Erythroblast (primary cell): ENCODE data around the gene PAWR.

Experiments
- GATA1 ChIP-seq: IDR thresholded peaks from 2 replicates; pipeline ENCODE4 v1.6.1; 2011; ENCODE audit warnings: low read depth, mild to moderate bottlenecking, control low read depth, low read length, moderate library complexity
- POLR2A ChIP-seq: IDR thresholded peaks from 2 replicates; pipeline ENCODE4 v1.6.1; 2011; ENCODE audit warnings: mild to moderate bottlenecking, low read length

- TF ChIP-seq POLR2A: no peak
- TF ChIP-seq GATA1: no peak
Measured at GRCh38 chr12:79725987-79726386, 35.2 kb upstream of the PAWR start.
